HuH-7.5 (cell line): ENCODE data around the gene CNTNAP3.
"Not testable (repeated sequence)": the region's sequence is repeated elsewhere in the genome, so short reads cannot be mapped to it uniquely, and the experiment has no call there.

Experiments used
- DNase-seq: peaks from one replicate; pipeline ENCODE4 v3.0.0; 2011; ENCODE audit warnings: low spot score

The CNTNAP3 gene

DNA sequence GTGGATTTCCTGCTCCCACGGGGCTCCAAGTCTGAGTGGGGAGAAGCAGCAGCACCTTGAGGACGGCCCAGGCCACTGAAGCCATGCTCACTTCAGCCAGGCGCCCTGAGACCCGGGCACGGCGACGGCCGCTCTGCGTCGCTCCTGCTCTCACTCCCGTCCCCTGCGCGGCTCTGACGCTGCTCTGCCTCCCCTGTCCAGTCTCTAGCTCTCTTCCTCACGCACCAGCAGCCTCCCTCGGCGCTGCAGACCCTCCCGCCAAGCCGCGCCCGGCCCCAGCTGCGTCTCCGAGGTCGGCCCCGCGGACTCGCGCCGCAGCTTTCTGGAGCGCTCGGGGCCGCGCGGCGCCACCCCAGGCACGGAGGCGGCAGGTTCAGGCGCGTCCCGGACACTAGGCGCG lies at the start of gene CNTNAP3:
Gene CNTNAP3 (minus strand): TSS at position 188 of the 400 bp plus-strand sequence. CDS start 103 bp downstream, at position 85.
- not testable (repeated sequence) for DNase-seq

- DNase-seq: not testable (repeated sequence)
Measured at GRCh38 chr9:39279995-39280394, 8.0 kb downstream of the CNTNAP3 start.

DNA sequence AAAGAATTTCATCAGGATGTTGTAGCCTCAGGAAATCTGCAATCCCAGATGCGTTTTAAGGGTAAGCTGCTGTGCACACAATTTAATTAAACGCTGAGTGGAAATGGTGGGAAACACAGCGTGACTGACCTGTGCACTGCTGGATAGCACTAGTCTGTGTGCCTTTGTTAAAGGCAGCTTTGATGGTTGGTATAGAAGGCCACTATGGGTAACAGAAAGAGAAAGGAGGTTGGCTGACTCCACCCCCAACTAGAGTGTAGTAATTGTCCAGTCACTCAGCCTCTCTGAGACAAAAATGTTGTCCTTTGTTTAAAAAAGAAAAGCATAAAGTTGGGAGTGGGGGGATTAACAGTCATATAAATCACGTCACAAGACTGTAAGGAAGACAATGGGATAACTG lies 45.5 kb downstream of the CNTNAP3 start:
- DNase-seq: not testable (repeated sequence)

- DNase-seq: not testable (repeated sequence)
Measured at GRCh38 chr9:39232130-39232991, 55.6 kb downstream of the CNTNAP3 start.

GRCh38 chr9:39215976-39216375 lies 72.0 kb downstream of the CNTNAP3 start:
- DNase-seq: not testable (repeated sequence)

DNA sequence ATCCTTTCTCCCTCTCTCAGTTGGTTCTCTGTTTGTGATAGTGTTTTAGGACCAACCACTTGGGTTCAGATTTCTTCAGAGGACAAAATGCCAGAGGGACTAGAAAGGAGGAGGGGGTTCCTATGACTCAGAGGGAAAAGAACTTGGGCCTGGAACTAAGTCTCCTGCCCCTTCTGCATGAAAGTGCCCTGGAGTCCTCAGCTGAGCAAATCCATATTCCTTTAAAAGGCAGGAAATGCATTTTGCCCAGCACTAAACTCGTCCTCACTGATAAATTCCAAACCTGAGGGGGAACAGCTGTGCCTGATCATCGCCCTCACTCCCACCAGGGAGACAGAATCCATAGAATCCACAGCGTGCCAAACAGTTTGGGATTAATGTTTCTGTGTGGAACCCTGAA lies 78.2 kb downstream of the CNTNAP3 start:
- DNase-seq: not testable (repeated sequence)

DNA sequence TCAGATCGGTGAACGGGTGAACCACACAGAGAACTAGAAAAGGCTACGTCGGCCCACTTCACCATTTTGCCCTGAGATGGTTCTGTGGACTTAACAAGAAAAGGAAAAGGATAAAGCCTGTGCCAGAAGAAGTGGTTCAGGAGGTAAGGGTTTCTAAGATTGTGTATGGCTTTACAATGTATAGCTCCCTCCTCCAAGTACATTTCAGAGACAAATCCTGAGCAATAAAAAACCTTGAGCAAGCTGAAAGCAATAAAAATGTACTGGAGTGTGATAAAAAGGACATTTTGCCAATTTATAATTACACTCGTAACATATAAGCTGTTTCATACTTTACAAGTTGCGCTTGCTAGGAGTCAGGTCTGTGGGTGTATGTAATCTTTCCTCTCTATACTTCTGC lies 81.3 kb downstream of the CNTNAP3 start:
- not testable (repeated sequence) for DNase-seq

GRCh38 chr9:39205842-39206241 lies 82.1 kb downstream of the CNTNAP3 start:
- not testable (repeated sequence) for DNase-seq

GRCh38 chr9:39200412-39200811 lies 87.6 kb downstream of the CNTNAP3 start:
- DNase-seq: not testable (repeated sequence)

DNA sequence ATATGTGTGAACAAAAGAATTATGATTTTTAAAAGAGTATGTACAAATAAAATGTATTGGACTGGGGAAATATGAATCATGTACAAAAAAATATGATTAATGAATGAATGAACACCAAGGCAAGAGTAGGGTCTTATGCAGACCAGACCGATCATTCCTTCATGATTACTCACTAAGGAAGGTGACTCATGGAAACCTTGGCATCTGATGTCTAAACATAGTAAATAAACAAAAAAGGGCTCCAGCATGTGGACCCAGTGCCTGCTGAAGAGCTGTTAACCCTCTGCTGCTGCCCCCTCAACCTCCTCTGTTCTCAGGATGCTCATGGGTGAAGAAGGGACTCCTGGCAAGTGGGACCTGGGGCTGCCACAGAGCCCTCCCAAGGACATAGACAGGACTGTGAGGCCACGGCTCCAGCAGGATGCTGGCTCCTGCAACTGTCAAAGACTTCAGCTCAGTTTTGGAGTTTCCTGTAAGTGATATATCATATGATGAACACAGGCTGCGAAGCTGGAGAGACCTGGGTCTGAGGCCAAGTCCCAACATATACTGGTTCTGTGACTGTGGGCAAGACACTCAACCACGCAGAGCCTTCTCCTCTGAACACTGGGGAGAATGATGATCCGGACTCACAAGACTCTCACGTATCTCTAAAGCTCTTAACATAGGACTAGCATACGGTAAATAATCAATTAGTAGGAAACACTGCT lies 89.8 kb downstream of the CNTNAP3 start:
- not testable (repeated sequence) for DNase-seq

- DNase-seq: not testable (repeated sequence)
Measured at GRCh38 chr9:39171370-39171769, 116.6 kb downstream of the CNTNAP3 start.

- not testable (repeated sequence) for DNase-seq
Measured at GRCh38 chr9:39157714-39158113, 130.3 kb downstream of the CNTNAP3 start.

GRCh38 chr9:39132826-39133552 lies 155.0 kb downstream of the CNTNAP3 start:
- not testable (repeated sequence) for DNase-seq

GRCh38 chr9:39121401-39121800 lies 166.6 kb downstream of the CNTNAP3 start:
- DNase-seq: not testable (repeated sequence)

DNA sequence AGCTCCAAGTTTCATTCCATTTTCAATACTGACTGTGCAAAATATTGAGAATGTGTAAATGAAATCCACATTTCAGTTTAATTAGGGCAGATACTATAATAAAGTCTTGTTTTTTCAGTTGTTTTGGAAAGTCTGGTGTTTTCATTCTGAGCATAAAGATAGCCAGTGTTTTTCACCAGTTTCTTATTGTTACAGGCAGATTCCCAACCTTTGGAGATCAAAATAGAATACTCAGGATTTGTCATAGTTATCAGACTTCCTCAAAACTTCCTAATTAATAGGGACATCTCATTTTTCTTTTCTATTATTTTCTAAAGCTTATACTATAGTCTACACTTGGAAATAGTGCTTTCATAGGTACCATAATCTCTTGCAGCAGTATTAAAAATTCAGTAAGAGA lies 176.2 kb downstream of the CNTNAP3 start:
- not testable (repeated sequence) for DNase-seq

DNA sequence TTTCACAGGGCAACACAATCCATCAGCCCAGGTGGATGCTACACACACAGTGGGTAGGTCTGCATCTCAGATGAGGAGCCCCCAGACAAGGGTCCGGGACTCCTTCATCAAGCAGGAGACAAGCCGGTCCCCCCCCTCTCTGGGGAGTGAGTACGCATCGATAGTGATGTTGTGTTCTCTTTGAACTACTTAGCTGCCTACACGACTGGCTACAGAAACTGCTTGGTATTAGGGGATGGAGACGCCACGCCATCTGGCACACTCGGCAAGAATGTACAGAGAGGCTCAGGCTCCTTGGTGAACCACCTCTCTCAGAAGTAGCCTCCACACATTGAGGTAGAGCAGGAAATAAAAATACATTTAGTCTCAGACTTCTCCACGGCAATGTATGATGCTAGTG lies 179.8 kb downstream of the CNTNAP3 start:
- no peak for DNase-seq

DNA sequence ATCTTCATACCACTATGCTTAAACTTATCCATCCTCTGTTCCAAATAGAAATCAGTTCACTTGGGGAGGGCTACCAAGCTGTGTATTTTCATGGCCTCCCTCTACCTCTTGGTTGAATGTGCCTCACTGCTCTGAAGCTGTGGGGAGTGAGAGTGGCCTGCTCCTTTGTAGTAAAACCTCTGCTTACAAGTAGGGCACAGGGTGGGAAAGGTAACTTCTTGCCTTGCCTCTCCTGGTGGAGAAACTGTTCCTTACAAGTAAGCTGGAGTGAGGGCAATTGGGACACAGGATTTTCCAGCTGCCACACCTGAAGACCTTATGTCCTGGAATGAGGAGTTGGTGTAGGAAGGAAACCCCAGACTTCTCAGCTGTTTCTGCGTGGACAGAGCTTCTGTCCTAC lies 190.8 kb downstream of the CNTNAP3 start:
- not testable (repeated sequence) for DNase-seq

DNA sequence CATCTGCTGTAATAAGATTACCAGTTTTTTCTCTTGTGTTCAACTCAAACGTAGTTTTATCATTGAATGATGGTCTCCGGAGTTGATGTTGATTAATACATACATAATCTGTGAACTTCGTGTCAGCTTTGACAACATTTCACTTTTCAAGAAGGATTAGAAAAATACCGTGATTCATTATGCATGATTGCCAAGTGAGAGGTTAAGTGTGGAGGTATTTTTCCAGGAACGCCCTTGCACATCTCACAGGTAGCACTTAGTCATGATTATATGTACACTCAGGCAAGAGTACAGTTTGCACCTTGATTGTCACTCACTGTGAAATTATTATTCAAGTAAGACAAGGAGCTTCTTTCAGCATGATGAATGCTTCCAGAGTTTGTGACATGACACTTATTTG lies 202.7 kb downstream of the CNTNAP3 start:
- DNase-seq: not testable (repeated sequence)

DNA sequence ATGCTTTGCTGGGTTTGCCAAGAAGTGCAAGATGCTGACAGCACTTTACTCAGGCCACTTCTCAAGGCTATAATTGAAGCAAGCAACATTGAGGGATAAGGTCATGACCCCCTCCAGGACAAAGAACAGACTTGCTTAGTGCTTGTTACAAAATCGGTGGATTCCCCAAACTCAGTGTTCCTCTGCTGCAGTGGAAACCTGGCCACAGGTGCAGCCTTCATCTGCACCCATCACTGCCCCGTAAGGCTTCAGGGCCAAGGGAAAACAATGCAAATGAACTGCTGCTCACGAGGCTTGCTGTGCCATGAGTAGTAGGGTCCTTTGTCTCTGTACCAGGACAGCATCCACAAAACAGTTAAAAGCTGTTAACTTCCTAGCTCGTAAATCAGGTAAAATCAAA lies 205.4 kb downstream of the CNTNAP3 start:
- not testable (repeated sequence) for DNase-seq

DNA sequence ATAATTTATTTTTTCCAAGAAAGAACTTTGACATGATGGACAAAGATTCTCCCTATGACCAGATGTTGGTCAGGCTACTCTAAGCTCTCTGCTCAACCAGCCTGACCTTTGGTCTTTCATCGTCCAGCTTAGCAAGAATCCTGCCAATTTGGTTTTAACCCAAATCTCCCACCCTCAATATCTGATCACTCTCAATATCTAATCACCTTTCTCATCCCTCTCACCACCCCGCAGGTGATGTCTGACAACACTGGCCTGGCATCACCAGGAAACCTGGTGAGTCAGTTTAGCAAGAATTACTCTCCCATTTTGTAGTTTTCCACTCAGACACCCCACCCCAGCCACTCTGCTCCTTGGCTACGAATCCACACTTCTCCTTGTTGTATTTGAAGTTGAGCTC lies 207.9 kb downstream of the CNTNAP3 start:
- DNase-seq: not testable (repeated sequence)

DNA sequence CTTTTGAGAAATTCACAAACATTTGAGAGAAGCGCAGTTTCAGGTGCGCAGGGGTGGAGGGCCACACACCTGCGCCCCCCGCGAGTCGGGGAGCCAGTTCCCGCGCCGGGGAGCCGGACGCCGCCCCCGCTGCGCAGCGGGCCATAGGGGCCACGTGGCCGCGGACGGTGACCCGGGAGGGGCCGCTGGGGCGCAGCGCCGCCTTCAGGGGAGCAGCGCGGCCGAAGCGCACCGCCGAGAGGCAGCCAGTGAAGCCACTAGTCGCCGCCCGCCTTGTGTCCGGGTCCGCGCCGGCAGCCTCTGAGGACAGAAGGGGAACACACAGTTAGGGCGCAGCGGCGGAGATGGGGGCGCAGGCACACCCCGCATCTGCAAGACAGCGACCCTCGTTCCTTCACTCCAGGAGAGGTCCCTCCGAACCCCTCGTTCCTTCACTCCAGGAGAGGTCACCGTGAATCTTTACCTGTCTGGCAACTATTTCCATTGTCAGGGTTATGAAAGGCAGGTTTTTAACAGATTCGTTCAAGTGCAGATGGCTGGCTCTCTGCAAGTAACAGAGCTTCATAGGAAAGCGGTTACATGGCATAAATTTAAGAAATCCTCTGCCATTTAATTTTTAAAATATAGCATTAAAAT lies 209.2 kb downstream of the CNTNAP3 start:
- not testable (repeated sequence) for DNase-seq

DNA sequence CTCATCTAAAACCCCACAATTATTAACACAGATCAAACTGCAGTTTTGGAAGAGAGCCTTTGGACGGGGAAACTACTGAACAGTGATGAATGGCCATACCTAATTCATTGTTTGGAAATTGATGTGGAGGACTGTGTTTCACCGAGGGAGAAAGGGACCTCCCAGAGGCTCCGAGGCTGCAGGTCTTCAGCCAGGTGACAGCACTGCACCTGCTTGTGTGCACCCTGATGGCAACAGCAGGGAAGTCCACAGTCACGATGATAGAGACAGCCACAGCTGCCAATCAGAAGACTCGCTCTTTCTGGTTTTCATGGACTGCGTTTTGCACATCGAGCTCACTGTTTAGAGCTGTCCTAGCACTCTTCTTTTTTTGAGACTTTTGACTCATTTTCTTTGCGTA lies 214.4 kb downstream of the CNTNAP3 start:
- DNase-seq: not testable (repeated sequence)
